HG03060 (cell line): ENCODE data around the gene MAP3K10.

ENCODE experiments used
- ATAC-seq: cut with Tn5 transposase; IDR thresholded peaks from one replicate; pipeline ENCODE4 v1.9.1; 2021; ENCODE audit warnings: low read depth, moderate number of reproducible peaks; ENCODE audit not compliant: unreplicated experiment

Gene MAP3K10

GRCh38 chr19:40245506-40246128, 54.4 kb downstream of the MAP3K10 start:
- no peak for ATAC-seq

- ATAC-seq, result no peak
These were observed 55.3 kb downstream of the MAP3K10 start for GRCh38 chr19:40246292-40247073.

- ATAC-seq, result no peak
These were observed 56.0 kb downstream of the MAP3K10 start for GRCh38 chr19:40247178-40247577.

- no peak for ATAC-seq
These were observed 56.6 kb downstream of the MAP3K10 start for GRCh38 chr19:40247735-40248262.

- ATAC-seq, result no peak
These were observed 58.0 kb downstream of the MAP3K10 start for GRCh38 chr19:40249201-40249600.

GRCh38 chr19:40249781-40250180, 58.6 kb downstream of the MAP3K10 start:
- no peak for ATAC-seq

- ATAC-seq, result no peak
These were observed 60.0 kb downstream of the MAP3K10 start for GRCh38 chr19:40251244-40251643.

GRCh38 chr19:40251991-40252390, 60.8 kb downstream of the MAP3K10 start:
- ATAC-seq, result no peak

GRCh38 chr19:40252395-40252794, 61.2 kb downstream of the MAP3K10 start:
- no peak for ATAC-seq

- no peak for ATAC-seq
These were observed 62.4 kb downstream of the MAP3K10 start for GRCh38 chr19:40253611-40254092.

- no peak for ATAC-seq
These were observed 63.6 kb downstream of the MAP3K10 start for GRCh38 chr19:40254714-40255418.

GRCh38 chr19:40255619-40256166, 64.5 kb downstream of the MAP3K10 start:
- no peak for ATAC-seq

GRCh38 chr19:40256512-40256911, 65.3 kb downstream of the MAP3K10 start:
- no peak for ATAC-seq

- no peak for ATAC-seq
These were observed 65.9 kb downstream of the MAP3K10 start for GRCh38 chr19:40257096-40257517.

- no peak for ATAC-seq
These were observed 70.4 kb downstream of the MAP3K10 start for GRCh38 chr19:40261631-40262030.

- ATAC-seq, result no peak
These were observed 71.2 kb downstream of the MAP3K10 start for GRCh38 chr19:40262422-40262821.

- ATAC-seq, result no peak
These were observed 72.5 kb downstream of the MAP3K10 start for GRCh38 chr19:40263440-40264313.

- ATAC-seq, result no peak
These were observed 73.3 kb downstream of the MAP3K10 start for GRCh38 chr19:40264314-40265054.
